Measurements from ENCODE around the gene RPP25L.

DNA sequence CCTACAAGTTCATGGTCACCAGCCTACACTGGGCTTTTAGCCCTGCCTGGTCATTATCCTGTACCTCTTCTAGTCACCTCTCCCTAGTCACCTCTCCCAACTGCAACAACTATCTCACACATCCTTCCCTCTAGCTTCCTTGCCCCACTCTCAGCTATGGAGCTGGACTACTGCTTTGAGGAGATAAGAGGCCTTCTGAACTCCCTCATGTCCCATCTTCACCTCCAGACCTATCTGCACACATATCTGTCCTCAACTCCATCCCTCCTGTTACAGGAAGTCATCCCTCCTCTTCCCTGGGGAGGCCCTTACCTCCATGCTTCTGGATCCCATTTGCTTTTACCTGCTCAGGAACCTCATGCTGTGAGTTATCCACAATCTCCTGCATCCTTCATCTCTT, 5.7 kb downstream of the RPP25L start:
- TF ChIP-seq, protein P1, sequence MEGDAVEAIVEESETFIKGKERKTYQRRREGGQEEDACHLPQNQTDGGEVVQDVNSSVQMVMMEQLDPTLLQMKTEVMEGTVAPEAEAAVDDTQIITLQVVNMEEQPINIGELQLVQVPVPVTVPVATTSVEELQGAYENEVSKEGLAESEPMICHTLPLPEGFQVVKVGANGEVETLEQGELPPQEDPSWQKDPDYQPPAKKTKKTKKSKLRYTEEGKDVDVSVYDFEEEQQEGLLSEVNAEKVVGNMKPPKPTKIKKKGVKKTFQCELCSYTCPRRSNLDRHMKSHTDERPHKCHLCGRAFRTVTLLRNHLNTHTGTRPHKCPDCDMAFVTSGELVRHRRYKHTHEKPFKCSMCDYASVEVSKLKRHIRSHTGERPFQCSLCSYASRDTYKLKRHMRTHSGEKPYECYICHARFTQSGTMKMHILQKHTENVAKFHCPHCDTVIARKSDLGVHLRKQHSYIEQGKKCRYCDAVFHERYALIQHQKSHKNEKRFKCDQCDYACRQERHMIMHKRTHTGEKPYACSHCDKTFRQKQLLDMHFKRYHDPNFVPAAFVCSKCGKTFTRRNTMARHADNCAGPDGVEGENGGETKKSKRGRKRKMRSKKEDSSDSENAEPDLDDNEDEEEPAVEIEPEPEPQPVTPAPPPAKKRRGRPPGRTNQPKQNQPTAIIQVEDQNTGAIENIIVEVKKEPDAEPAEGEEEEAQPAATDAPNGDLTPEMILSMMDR (IDR thresholded peaks at IDR 0.05; ENCODE audit: low read length) = no peak
- no peak for TF ChIP-seq EZH2phosphoT487 (IDR thresholded peaks at IDR 0.05; ENCODE audit: low read length)

Data from MM.1S (cell line).